ENCODE results near the gene DNER.

DNER gene

DNA sequence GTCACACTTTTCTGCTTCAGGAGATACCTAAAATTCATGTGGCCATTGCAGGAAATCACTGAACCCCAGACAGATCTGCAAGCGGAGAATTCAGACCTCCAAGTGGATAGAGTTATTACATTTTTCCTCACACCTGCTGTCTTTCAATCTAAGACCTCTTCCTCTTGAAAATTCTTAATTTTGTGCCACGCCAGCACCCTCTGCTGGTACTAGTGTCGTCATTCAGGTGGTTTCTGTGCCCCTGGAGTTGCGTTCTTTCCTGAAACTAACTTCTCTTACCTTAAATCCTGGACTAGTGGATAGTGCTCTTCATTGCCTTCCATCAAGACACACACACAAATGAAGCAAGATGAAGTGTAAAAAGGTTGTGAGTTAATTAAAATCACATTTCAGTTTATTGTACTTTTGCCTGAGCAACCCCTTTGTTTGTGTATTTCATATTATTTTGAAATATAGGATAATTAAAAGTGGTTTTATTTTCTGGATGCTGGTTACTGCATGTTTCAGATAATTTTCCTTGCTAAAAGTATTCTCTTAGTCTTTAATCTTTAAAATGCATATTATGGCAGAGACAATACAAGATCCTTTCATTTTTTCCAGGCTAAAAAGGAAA is 1.6 kb upstream of the DNER start:
- Histone ChIP-seq H3K4me3 (ENCODE audit: severe bottlenecking) (no peak overlapping the region), H3K27ac (ENCODE audit: poor library complexity, severe bottlenecking) (no peak overlapping the region), H3K27me3 (ENCODE audit: insufficient read depth, poor library complexity, severe bottlenecking) (peaks cover 35% of the 10 kb centered on the region), H3K4me1 (ENCODE audit: insufficient read depth, poor library complexity, severe bottlenecking) (no peaks in the 10 kb centered on the region), H3K9me3 (ENCODE audit: severe bottlenecking) (no peaks in the 10 kb centered on the region), H3K36me3 (ENCODE audit: low read depth) (no peaks in the 10 kb centered on the region)
- ATAC-seq (ENCODE audit: low read depth) (no peak), DNase-seq (ENCODE audit: low spot score) (no peak)
- TF ChIP-seq, protein P1, sequence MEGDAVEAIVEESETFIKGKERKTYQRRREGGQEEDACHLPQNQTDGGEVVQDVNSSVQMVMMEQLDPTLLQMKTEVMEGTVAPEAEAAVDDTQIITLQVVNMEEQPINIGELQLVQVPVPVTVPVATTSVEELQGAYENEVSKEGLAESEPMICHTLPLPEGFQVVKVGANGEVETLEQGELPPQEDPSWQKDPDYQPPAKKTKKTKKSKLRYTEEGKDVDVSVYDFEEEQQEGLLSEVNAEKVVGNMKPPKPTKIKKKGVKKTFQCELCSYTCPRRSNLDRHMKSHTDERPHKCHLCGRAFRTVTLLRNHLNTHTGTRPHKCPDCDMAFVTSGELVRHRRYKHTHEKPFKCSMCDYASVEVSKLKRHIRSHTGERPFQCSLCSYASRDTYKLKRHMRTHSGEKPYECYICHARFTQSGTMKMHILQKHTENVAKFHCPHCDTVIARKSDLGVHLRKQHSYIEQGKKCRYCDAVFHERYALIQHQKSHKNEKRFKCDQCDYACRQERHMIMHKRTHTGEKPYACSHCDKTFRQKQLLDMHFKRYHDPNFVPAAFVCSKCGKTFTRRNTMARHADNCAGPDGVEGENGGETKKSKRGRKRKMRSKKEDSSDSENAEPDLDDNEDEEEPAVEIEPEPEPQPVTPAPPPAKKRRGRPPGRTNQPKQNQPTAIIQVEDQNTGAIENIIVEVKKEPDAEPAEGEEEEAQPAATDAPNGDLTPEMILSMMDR (IDR thresholded peaks at IDR 0.05; ENCODE audit: poor library complexity, severe bottlenecking), result peak; percentile 84

DNA sequence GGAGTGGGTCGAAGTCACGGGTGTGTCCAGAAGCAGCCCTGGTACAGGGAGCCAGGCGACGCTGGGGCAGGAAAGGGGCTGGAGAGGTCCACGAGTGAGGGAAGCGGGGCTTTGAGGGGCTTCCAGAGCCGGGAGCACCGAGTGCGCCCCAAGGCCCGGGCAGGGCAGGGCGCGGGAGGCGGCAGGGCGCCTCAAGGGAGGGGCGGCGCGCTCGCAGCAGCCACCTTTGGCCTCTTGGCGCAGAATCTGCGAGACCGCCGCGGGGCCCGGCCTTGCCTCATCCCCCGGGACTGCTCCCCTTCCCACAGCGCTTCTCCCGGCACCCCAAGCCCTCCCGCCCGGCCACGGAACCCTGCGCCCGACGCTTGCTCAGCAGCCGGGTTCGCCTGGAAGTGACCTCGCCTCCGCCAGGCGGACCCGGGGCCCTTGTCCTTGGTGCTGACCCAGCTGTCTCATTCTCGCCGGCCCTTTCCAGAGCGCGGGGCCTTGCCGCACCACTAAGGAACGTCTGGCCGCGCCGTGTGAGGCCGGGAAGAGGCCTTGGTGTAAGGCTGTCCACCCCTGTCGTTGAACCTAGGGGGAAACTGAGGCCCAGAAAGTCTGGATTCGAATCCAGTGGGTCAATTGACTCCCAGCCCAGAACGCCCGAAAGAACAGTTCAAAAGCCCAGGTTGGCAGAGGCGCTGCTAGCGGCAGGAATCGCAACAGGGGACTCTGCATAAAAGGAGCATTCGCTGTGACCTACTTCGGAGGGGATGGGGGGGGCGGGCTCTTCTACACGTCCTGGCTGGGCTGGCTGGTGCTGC is 584 bp upstream of the DNER start:
- Histone ChIP-seq H3K4me1 (ENCODE audit: insufficient read depth, poor library complexity, severe bottlenecking) (no peaks in the 10 kb centered on the region), H3K4me3 (ENCODE audit: severe bottlenecking) (peak overlapping the region; percentile 50), H3K27me3 (ENCODE audit: insufficient read depth, poor library complexity, severe bottlenecking) (peaks cover 35% of the 10 kb centered on the region), H3K36me3 (ENCODE audit: low read depth) (no peaks in the 10 kb centered on the region), H3K27ac (ENCODE audit: poor library complexity, severe bottlenecking) (no peak overlapping the region), H3K9me3 (ENCODE audit: severe bottlenecking) (no peaks in the 10 kb centered on the region)
- TF ChIP-seq, protein P1 (IDR thresholded peaks at IDR 0.05; ENCODE audit: poor library complexity, severe bottlenecking), result no peak
- peak; percentile 74 for DNase-seq (ENCODE audit: low spot score)
- peak; percentile 83 for ATAC-seq (ENCODE audit: low read depth)

DNA sequence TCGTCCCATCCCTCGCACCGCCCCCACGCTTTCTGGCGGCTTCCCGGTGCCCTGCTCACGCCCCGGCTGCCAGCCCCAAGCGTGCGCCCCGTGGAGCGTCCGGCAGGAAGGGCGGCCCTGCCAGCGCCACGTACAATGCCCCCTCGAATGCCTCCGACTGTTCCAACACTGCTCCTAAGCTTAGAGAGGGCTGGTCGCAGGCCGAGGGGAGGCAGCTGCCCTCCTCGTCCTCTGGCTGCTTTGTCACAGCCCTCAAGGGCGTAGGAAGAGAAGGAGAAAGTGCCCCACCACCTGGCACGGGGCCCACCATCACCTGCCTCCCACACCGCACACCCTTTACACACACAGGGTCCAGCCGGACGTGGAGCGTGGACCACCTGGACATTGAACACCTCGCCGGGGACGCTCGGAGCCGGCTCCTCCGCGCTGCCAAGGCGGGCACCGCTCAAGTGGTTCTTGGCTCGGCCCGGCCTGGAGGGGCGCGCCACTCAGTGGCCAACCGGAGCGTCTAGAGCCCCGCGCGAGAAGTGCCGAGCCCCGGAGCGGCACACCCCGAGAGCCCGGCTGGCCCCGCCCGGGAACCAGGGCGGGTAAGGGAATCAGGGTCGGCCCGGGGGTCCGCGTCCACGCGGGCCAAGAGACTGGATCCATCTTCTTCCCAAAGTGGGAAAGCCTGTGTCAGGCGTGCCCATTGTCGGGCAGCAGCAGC is 830 bp downstream of the DNER start:
- peak overlapping the region; percentile 50 for H3K4me3 ChIP-seq (ENCODE audit: severe bottlenecking)
- DNase-seq (ENCODE audit: low spot score) (peak; percentile 58), ATAC-seq (ENCODE audit: low read depth) (peak; percentile 69)
- TF ChIP-seq, protein P1 (IDR thresholded peaks at IDR 0.05; ENCODE audit: poor library complexity, severe bottlenecking), result no peak
- no peak overlapping the region for H3K27ac ChIP-seq (ENCODE audit: poor library complexity, severe bottlenecking)
- peaks cover 31% of the 10 kb centered on the region for H3K27me3 ChIP-seq (ENCODE audit: insufficient read depth, poor library complexity, severe bottlenecking)
- H3K4me1 ChIP-seq (ENCODE audit: insufficient read depth, poor library complexity, severe bottlenecking), result no peaks in the 10 kb centered on the region
- no peaks in the 10 kb centered on the region for H3K36me3 ChIP-seq (ENCODE audit: low read depth)
- H3K9me3 ChIP-seq (ENCODE audit: severe bottlenecking), result no peaks in the 10 kb centered on the region

DNA sequence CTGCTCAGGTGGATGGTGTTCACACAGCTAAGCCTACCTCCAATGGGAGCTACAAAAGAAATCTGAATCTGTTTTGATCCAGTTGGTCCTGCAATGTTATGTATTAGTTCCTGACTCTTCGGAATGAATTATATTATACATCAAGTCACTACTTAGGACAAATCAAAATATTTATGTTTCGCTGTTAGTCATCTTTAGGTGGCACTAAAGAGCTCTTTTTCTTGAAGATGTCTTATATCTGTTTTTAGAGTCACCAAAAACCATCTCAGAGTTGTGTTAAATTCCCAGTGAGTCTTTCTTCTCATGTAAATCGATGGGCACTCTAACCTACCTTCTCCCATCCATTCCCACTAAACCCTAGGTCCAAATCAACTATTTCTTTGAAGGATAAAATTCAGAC is 2.2 kb downstream of the DNER start:
- DNase-seq (ENCODE audit: low spot score) (no peak), ATAC-seq (ENCODE audit: low read depth) (no peak)
- Histone ChIP-seq H3K27ac (ENCODE audit: poor library complexity, severe bottlenecking) (no peak overlapping the region), H3K4me3 (ENCODE audit: severe bottlenecking) (no peak overlapping the region), H3K4me1 (ENCODE audit: insufficient read depth, poor library complexity, severe bottlenecking) (no peaks in the 10 kb centered on the region), H3K36me3 (ENCODE audit: low read depth) (no peaks in the 10 kb centered on the region), H3K27me3 (ENCODE audit: insufficient read depth, poor library complexity, severe bottlenecking) (peaks cover 31% of the 10 kb centered on the region), H3K9me3 (ENCODE audit: severe bottlenecking) (no peaks in the 10 kb centered on the region)
- TF ChIP-seq, protein P1 (IDR thresholded peaks at IDR 0.05; ENCODE audit: poor library complexity, severe bottlenecking), result peak; percentile 17

Measured in RWPE2 (cell line).